K562 (cell line): ENCODE results near the gene VCAN.

ENCODE experiments used
- ARHGAP35 ChIP-seq: fragments of 450-650 bp; IDR thresholded peaks from 2 replicates; pipeline ENCODE4 v1.6.1; 2018; ENCODE audit not compliant: partially characterized antibody
- PHF20 ChIP-seq: fragments of 450-650 bp; IDR thresholded peaks from 2 replicates; pipeline ENCODE4 v1.6.1; 2018; ENCODE audit not compliant: partially characterized antibody
- RAD21 ChIP-seq, 2 experiments: fragments of 250-450 bp in 1 of 2; fragments of 450-650 bp in 1 of 2; sonication (Bioruptor Pico) in 1 of 2; formaldehyde crosslinking in 1 of 2; IDR thresholded peaks in 1 of 2; conservative IDR thresholded peaks in 1 of 2; 2 replicates each; pipeline versions ENCODE4 v1.4.0 to v1.8.0; 2020 to 2022; ENCODE audit warnings: mild to moderate bottlenecking in 2 of 2, moderate library complexity in 1 of 2

- TF ChIP-seq PHF20 (no peak), RAD21 (CRISPR knock-in tag; conservative IDR thresholded peaks at IDR 0.05 in 1 of 2, IDR thresholded peaks at IDR 0.05 in 1 of 2) (no peak), ARHGAP35 (no peak)
These were observed 1.2 kb downstream of the VCAN start for GRCh38 chr5:83472508-83473345.
